ENCODE results near the gene TTLL6. TPM values are rescaled to one million over a fixed set of nuclear protein-coding genes. Genes with fewer than 3 reads are reported as not detected.

TTLL6 gene
- polyA plus RNA-seq, 2 of the 4 experiments (the other 2 are of a cell fraction), result 1.6 to 7.8 TPM

DNA sequence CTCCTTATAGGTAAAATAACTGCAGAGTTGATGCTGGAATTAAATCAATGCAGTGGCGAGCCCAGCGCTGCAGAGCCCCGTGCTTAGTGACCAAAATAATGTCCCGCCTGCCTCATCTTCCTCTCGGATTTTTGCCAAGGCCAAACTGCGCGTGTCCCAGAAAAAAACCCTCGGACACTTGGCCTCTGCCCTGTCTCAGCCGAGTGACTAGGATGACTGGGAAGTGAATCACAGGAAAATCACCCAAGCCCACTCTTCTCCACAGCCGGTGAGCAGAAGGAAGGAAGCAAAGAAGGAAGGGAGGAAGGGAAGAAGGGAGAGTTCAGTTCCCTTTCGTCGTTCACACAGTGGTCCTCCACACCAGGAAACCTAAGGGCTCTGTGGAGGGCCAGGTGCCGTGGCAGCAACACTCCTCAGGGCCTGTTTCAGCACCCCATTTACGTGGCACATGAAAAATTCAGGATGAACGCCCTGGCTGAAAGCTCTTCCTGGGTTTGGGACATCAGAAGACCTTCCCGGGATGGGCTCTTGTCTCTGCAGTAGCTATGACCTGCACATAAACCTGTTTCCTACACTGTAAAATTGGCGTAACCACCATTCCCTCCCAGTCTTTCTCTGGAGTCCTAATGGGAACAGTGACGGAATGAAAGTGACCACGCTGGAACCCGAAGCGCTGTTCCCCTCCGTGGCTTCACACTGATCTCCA lies 63.1 kb downstream of the TTLL6 start:
- TF ChIP-seq ESRRA (IDR thresholded peaks at IDR 0.05; ENCODE audit: borderline replicate concordance, low read length) (no peak), FOSL2 (IDR thresholded peaks at IDR 0.05) (no peak), FOSL2 (CRISPR knock-in tag; IDR thresholded peaks at IDR 0.05) (peak; percentile 20; the same call in 1 of the 2 replicates)
- FAIRE-seq, result no peak
- peak in 1 of 2 experiments; percentile 39; a peak in 3 of 6 replicates for ATAC-seq
- ChIA-PET CTCF (interaction anchor here (1.0 to 18.5 kb wide), 6 partner anchors 11 to 130 kb away, joined by 3 to 171 read pairs (median 4); partner anchors contain the start of genes PRAC1 and PRAC2), POLR2A (no interaction called here)
- no peak for DNase-seq (ENCODE audit: low read depth in 1 of 2, low spot score in 1 of 2)
- H3K4me3 ChIP-seq, result no peak overlapping the region
- H3K9me3 ChIP-seq, result no peaks in the 10 kb centered on the region
- H3K27ac ChIP-seq, result peak overlapping the region in 1 of 2 experiments; percentile 65; a peak in 3 of 6 replicates
- H3K4me1 ChIP-seq, result peaks cover 42% of the 10 kb centered on the region
- peak overlapping the region; percentile 45 for H3K4me2 ChIP-seq
- 57% methylated on average over 22 of the region's 22 CpGs for WGBS (ENCODE audit: missing lambda C conversion rate)

DNA sequence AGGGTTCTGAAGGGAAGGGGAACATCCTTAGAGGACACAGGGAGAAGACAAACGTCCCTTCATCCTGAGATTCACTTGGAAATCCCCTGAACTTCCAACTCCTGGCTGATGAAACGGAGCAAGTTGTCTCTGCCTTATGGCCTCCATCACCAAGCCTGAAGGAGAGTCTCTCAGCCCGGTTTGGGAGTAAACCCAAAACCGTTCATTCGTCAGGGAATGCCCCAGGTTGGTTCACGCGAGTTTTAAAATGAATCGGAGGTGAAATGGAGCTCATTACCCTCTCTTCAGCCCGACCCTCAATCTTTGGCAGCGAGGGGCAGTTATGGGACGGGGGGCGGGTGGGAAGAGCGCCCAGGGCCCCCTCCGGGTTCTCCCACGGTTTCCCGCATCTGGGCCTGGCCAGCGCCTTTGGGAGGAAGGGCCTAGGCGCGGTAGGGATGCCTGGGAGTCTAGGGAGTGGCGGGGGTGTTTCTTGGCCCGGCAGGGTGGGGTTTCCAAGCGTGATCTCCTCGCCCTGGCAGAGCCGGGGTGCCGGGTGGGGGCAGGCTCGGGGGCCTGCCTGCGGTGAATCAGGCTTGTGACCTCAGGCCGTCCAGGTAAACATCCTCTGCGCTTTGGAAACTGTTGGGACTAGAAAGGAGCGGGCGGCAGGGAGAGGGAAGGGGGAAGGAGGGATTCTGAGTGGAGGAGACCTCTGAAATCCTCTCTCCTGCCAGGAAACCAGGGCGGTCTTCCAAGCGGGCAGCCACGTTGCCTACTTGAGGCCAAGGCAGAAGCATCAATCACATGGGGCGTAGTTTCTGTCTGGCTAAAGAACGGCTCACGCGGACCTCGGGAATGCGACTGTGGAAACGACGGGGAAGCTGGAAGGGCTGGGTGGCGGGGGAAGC lies 64.4 kb downstream of the TTLL6 start:
- POLR2A ChIA-PET, result no interaction called here

DNA sequence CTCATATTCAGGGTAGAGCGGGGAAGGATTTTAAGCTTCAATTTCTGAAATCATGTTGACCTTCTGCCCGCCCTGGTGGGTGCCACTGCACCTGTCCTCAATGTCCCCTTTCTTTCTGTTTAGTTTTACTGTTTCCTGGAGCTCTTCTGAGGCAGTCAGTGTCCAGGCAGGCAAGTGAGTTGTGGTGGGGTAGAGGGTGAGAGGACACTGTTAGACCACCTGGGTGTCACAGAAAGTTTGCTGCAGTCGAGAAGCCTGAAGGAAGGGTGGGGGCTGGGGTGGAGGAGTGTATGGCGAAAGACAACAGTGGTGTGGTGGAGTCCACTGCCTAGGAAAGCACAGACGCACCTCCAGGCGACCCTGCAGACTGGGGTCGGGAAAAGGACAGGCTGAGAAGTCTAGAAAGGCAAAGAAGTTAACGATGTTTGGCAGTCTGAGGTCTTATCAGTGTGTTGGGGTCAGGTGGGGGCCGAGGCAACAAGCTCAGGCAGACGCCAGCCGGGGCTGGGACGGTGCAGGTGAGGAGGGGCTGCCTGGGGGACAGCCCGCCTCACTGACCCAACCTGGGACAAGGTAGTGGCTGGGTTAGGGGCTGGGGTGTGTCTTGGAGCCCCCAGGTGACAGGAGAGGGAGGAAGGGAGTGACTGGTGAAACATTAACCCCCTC lies 65.2 kb downstream of the TTLL6 start:
- peak overlapping the region in 1 of 2 experiments; percentile 37; a peak in 2 of 6 replicates for H3K27ac ChIP-seq
- no peak for DNase-seq (ENCODE audit: low read depth in 1 of 2, low spot score in 1 of 2)
- H3K9me3 ChIP-seq, result no peaks in the 10 kb centered on the region
- 0 out of 3 replicates have a peak overlapping the region, but pooled peaks have one; percentile 9 for H3K4me2 ChIP-seq
- peak in 1 of 2 experiments; percentile 9; a peak in 3 of 6 replicates for ATAC-seq
- CTCF ChIA-PET, result interaction anchor here (1.1 to 4.3 kb wide), 14 partner anchors 12 to 133 kb away, joined by 3 to 24 read pairs (median 9); partner anchors contain the start of gene PRAC2
- POLR2A ChIA-PET, result no interaction called here
- no peak for FAIRE-seq
- H3K4me3 ChIP-seq, result no peak overlapping the region
- H3K4me1 ChIP-seq, result peaks cover 32% of the 10 kb centered on the region
- WGBS (ENCODE audit: missing lambda C conversion rate), result 69% methylated on average over 13 of the region's 13 CpGs
- no peak for TF ChIP-seq KDM1A (IDR thresholded peaks at IDR 0.05; ENCODE audit: low read depth)
- TF ChIP-seq HOXB5 (CRISPR knock-in tag; IDR thresholded peaks at IDR 0.05), result no peak
- TF ChIP-seq, protein P1, sequence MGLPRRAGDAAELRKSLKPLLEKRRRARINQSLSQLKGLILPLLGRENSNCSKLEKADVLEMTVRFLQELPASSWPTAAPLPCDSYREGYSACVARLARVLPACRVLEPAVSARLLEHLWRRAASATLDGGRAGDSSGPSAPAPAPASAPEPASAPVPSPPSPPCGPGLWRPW (IDR thresholded peaks at IDR 0.05), result no peak
- TF ChIP-seq, protein P2, sequence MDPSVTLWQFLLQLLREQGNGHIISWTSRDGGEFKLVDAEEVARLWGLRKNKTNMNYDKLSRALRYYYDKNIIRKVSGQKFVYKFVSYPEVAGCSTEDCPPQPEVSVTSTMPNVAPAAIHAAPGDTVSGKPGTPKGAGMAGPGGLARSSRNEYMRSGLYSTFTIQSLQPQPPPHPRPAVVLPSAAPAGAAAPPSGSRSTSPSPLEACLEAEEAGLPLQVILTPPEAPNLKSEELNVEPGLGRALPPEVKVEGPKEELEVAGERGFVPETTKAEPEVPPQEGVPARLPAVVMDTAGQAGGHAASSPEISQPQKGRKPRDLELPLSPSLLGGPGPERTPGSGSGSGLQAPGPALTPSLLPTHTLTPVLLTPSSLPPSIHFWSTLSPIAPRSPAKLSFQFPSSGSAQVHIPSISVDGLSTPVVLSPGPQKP (IDR thresholded peaks at IDR 0.05; ENCODE audit: low read depth, low read length), result no peak
- TF ChIP-seq PHF8 (IDR thresholded peaks at IDR 0.05; ENCODE audit: borderline replicate concordance, low read depth), result no peak
- TF ChIP-seq SREBF2 (IDR thresholded peaks at IDR 0.05), result no peak
- TF ChIP-seq, protein P3, sequence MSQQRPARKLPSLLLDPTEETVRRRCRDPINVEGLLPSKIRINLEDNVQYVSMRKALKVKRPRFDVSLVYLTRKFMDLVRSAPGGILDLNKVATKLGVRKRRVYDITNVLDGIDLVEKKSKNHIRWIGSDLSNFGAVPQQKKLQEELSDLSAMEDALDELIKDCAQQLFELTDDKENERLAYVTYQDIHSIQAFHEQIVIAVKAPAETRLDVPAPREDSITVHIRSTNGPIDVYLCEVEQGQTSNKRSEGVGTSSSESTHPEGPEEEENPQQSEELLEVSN (IDR thresholded peaks at IDR 0.05; ENCODE audit: borderline replicate concordance, low read depth), result no peak
- TF ChIP-seq ZC3H11A (IDR thresholded peaks at IDR 0.05), result no peak
- no peak for TF ChIP-seq SMC3 (IDR thresholded peaks at IDR 0.05)
- TF ChIP-seq FOSB (CRISPR knock-in tag; IDR thresholded peaks at IDR 0.05), result no peak
- TF ChIP-seq, protein P4, sequence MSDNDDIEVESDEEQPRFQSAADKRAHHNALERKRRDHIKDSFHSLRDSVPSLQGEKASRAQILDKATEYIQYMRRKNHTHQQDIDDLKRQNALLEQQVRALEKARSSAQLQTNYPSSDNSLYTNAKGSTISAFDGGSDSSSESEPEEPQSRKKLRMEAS (IDR thresholded peaks at IDR 0.05), result no peak
- TF ChIP-seq, protein P5, sequence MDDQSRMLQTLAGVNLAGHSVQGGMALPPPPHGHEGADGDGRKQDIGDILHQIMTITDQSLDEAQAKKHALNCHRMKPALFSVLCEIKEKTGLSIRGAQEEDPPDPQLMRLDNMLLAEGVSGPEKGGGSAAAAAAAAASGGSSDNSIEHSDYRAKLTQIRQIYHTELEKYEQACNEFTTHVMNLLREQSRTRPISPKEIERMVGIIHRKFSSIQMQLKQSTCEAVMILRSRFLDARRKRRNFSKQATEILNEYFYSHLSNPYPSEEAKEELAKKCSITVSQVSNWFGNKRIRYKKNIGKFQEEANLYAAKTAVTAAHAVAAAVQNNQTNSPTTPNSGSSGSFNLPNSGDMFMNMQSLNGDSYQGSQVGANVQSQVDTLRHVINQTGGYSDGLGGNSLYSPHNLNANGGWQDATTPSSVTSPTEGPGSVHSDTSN (IDR thresholded peaks at IDR 0.05), result no peak
- TF ChIP-seq CHD2 (IDR thresholded peaks at IDR 0.05; ENCODE audit: low read length, partially characterized antibody), result no peak
- no peak for TF ChIP-seq RARB (CRISPR knock-in tag; IDR thresholded peaks at IDR 0.05)
- no peak for TF ChIP-seq ESRRA (IDR thresholded peaks at IDR 0.05; ENCODE audit: borderline replicate concordance, low read length)

More for the DNA sequence above, 64.4 kb downstream of the TTLL6 start:
- Histone ChIP-seq H3K4me2 (no peak overlapping the region), H3K27ac (peak overlapping the region in 1 of 2 experiments; percentile 37; a peak in 2 of 6 replicates), H3K4me1 (peaks cover 39% of the 10 kb centered on the region), H3K4me3 (no peak overlapping the region), H3K9me3 (no peaks in the 10 kb centered on the region)
- no peak for FAIRE-seq
- no peak for DNase-seq (ENCODE audit: low read depth in 1 of 2, low spot score in 1 of 2)
- WGBS (ENCODE audit: missing lambda C conversion rate), result 86% methylated on average over 41 of the region's 43 CpGs
- CTCF ChIA-PET, result interaction anchor here (0.7 to 3.0 kb wide), 10 partner anchors 9 to 126 kb away, joined by 3 to 21 read pairs (median 6); partner anchors contain the start of gene PRAC2
- no peak; a peak in 1 of 6 replicates for ATAC-seq
- TF ChIP-seq, protein P5 (IDR thresholded peaks at IDR 0.05), result no peak
- TF ChIP-seq SREBF2 (IDR thresholded peaks at IDR 0.05), result no peak
- TF ChIP-seq RNF2 (IDR thresholded peaks at IDR 0.05; ENCODE audit: borderline replicate concordance, low read depth), result no peak
- no peak for TF ChIP-seq EHMT2 (IDR thresholded peaks at IDR 0.05; ENCODE audit: low read depth)
- TF ChIP-seq, protein P6, sequence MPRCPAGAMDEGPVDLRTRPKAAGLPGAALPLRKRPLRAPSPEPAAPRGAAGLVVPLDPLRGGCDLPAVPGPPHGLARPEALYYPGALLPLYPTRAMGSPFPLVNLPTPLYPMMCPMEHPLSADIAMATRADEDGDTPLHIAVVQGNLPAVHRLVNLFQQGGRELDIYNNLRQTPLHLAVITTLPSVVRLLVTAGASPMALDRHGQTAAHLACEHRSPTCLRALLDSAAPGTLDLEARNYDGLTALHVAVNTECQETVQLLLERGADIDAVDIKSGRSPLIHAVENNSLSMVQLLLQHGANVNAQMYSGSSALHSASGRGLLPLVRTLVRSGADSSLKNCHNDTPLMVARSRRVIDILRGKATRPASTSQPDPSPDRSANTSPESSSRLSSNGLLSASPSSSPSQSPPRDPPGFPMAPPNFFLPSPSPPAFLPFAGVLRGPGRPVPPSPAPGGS (IDR thresholded peaks at IDR 0.05), result no peak
- no peak for TF ChIP-seq HOXB5 (CRISPR knock-in tag; IDR thresholded peaks at IDR 0.05)
- no peak for TF ChIP-seq HEYL (CRISPR knock-in tag; IDR thresholded peaks at IDR 0.05)
- no peak for TF ChIP-seq ZNF302 (CRISPR knock-in tag; IDR thresholded peaks at IDR 0.05)
- no peak for TF ChIP-seq NR3C1 (IDR thresholded peaks at IDR 0.05)
- TF ChIP-seq SMC3 (IDR thresholded peaks at IDR 0.05), result no peak
- no peak for TF ChIP-seq NFE2L2 (conservative IDR thresholded peaks at IDR 0.05; ENCODE audit: low read length)
- no peak for TF ChIP-seq POLR2AphosphoS2 (conservative IDR thresholded peaks at IDR 0.05; ENCODE audit: low read length)
